Liver (tissue), 9 donors: ENCODE results near the gene LGALS9. TPM values are rescaled to one million over a fixed set of nuclear protein-coding genes. Genes with fewer than 3 reads are reported as not detected.
A peak's percentile ranks its signal among the peaks of the same experiment; 100 is the strongest.

Source experiments
- DNase-seq: peaks from one replicate; pipeline ENCODE4 v3.0.0-alpha.2; 2017; ENCODE audit warnings: low spot score
- H3K27ac ChIP-seq, 2 donors: one replicate each; pipeline ENCODE4 v1.7.0; 2013; ENCODE audit warnings: inconsistent platforms in 2 of 2, low read length in 2 of 2, control low read depth in 1 of 2, low read depth in 1 of 2, mild to moderate bottlenecking in 1 of 2
- H3K27me3 ChIP-seq, 4 donors: one replicate each; pipeline versions ENCODE4 v1.6.1 to v1.7.0; 2013; ENCODE audit warnings: low read length in 3 of 4, inconsistent platforms in 1 of 4, mild to moderate bottlenecking in 1 of 4, moderate library complexity in 1 of 4; ENCODE audit not compliant: control insufficient read depth in 4 of 4, insufficient read depth in 4 of 4
- H3K36me3 ChIP-seq, 4 donors: one replicate each; pipeline versions ENCODE4 v1.6.1 to v1.7.0; 2013; ENCODE audit warnings: low read length in 3 of 4, mild to moderate bottlenecking in 3 of 4, low read depth in 1 of 4, moderate library complexity in 1 of 4; ENCODE audit not compliant: control insufficient read depth in 4 of 4, insufficient read depth in 3 of 4
- H3K4me1 ChIP-seq, 4 donors: one replicate each; pipeline versions ENCODE4 v1.6.1 to v1.7.0; 2013; ENCODE audit warnings: low read length in 3 of 4, mild to moderate bottlenecking in 3 of 4, moderate library complexity in 1 of 4; ENCODE audit not compliant: control insufficient read depth in 4 of 4, insufficient read depth in 4 of 4
- H3K4me3 ChIP-seq, 3 donors: one replicate each; pipeline versions ENCODE4 v1.6.1 to v1.7.0; 2013; ENCODE audit warnings: low read length in 3 of 3, control low read depth in 1 of 3, low read depth in 1 of 3, mild to moderate bottlenecking in 1 of 3
- H3K9ac ChIP-seq, 2 donors: one replicate each; pipeline ENCODE4 v1.7.0; 2013; ENCODE audit warnings: low read length in 2 of 2, mild to moderate bottlenecking in 2 of 2, moderate library complexity in 2 of 2, control low read depth in 1 of 2, low read depth in 1 of 2
- H3K9me3 ChIP-seq, 4 donors: one replicate each; pipeline versions ENCODE4 v1.6.1 to v1.7.0; 2013; ENCODE audit warnings: low read length in 3 of 4; ENCODE audit not compliant: control insufficient read depth in 4 of 4
- CTCF ChIP-seq: fragments of 150-350 bp; IDR thresholded peaks from 2 replicates; pipeline ENCODE4 v1.5.1; 2017; ENCODE audit warnings: improper control_type of control experiment, low read depth, low read length; ENCODE audit not compliant: missing input control
- FOXA1 ChIP-seq: IDR thresholded peaks from 2 replicates; pipeline ENCODE4 v1.6.1; 2016; ENCODE audit warnings: antibody characterized with exemption
- GABPA ChIP-seq, 2 donors: IDR thresholded peaks in 1 of 2; conservative IDR thresholded peaks in 1 of 2; 2 replicates each; pipeline ENCODE4 v1.6.1; 2016; ENCODE audit warnings: antibody characterized with exemption in 2 of 2, mild to moderate bottlenecking in 1 of 2, moderate library complexity in 1 of 2
- HNF4G ChIP-seq: IDR thresholded peaks from 2 replicates; pipeline ENCODE4 v1.6.1; 2016; ENCODE audit warnings: antibody characterized with exemption
- JUND ChIP-seq, 2 donors: IDR thresholded peaks; 2 replicates each; pipeline ENCODE4 v1.6.1; 2016; ENCODE audit warnings: antibody characterized with exemption in 2 of 2
- RAD21 ChIP-seq, 2 donors: IDR thresholded peaks; 2 replicates each; pipeline ENCODE4 v1.6.1; 2016; ENCODE audit warnings: antibody characterized with exemption in 2 of 2, mild to moderate bottlenecking in 2 of 2
- REST ChIP-seq: IDR thresholded peaks from 2 replicates; pipeline ENCODE4 v1.6.1; 2016; ENCODE audit warnings: antibody characterized with exemption, mild to moderate bottlenecking
- RXRA ChIP-seq, 2 donors: IDR thresholded peaks; 2 replicates each; pipeline ENCODE4 v1.6.1; 2017 to 2018; ENCODE audit warnings: antibody characterized with exemption in 2 of 2, mild to moderate bottlenecking in 1 of 2
- SP1 ChIP-seq: IDR thresholded peaks from 2 replicates; pipeline ENCODE4 v1.6.1; 2018; ENCODE audit warnings: antibody characterized with exemption, mild to moderate bottlenecking
- TAF1 ChIP-seq: conservative IDR thresholded peaks from 2 replicates; pipeline ENCODE4 v1.6.1; 2016; ENCODE audit warnings: antibody characterized with exemption, mild to moderate bottlenecking
- YY1 ChIP-seq: IDR thresholded peaks from 2 replicates; pipeline ENCODE4 v1.6.1; 2016; ENCODE audit warnings: antibody characterized with exemption, mild to moderate bottlenecking
- ZBTB33 ChIP-seq: IDR thresholded peaks from 2 replicates; pipeline ENCODE4 v1.6.1; 2016; ENCODE audit warnings: antibody characterized with exemption
- WGBS: extraction: QIAGEN DNeasy Blood & Tissue Kit; methylation state at CpG from one replicate; pipeline ENCODE4 v1.1.7; 2013; 5-methylcytosine and 5-hydroxymethylcytosine counted together
- polyA plus RNA-seq, 2 donors: library from polyadenylated mRNA; stranded (reverse) in 1 of 2; unstranded in 1 of 2; fragments of 200-250 nt in 1 of 2; fragments of >200 nt in 1 of 2; fragmentation: Nextera tagmentation in 1 of 2; extraction: Ambion mirVana in 1 of 2; gene quantifications; one replicate each; pipeline versions ENCODE4 v1.2.1 to v1.2.3, GENCODE V29; 2013 to 2015
- total RNA-seq, 2 donors: library from RNA; depleted of rRNA; stranded (reverse); fragments of >200 nt; gene quantifications; one replicate each; pipeline ENCODE4 v1.2.3, GENCODE V29; 2014
- donor health status: healthy.
- donor health status: healthy.
- donor health status: healthy.
- donor health status: healthy.
- donor health status: healthy.

Gene LGALS9
- total and polyA plus RNA-seq, 4 donors: 6.1 to 24.7 (median 13.5) TPM

DNA sequence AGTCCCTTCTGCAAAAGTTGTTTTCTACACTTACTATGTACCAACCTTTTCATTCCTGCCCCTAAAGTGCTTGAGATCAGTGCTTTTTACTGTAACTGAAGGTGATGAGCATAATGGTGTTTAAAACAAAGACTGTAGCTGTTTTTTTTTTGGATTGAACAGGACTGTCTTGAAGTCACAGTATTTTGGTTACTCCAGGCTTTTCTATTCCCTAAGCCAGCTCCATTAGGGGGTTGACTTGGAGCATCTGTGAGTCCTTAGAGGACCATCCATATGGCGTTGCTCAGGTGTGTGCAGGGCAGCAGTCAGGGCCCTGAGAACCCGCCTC lies 29.0 kb upstream of the LGALS9 start:
- DNase-seq: no peak
- TF ChIP-seq CTCF: no peak
- no peak for TF ChIP-seq REST
- TF ChIP-seq GABPA (IDR thresholded peaks at IDR 0.05 in 1 of 2, conservative IDR thresholded peaks at IDR 0.05 in 1 of 2): no peak
- TF ChIP-seq YY1: no peak
- no peak for TF ChIP-seq RXRA (IDR thresholded peaks at IDR 0.05)
- TF ChIP-seq SP1: no peak
- no peak for TF ChIP-seq RAD21 (IDR thresholded peaks at IDR 0.05)
- no peak for TF ChIP-seq TAF1
- TF ChIP-seq FOXA1: no peak
- no peak for TF ChIP-seq ZBTB33
- no peak for TF ChIP-seq HNF4G
- no peak overlapping the region for H3K27ac ChIP-seq
- H3K4me1 ChIP-seq: no peaks in the 10 kb centered on the region
- no peak overlapping the region for H3K9ac ChIP-seq
- H3K4me3 ChIP-seq: no peak overlapping the region
- H3K36me3 ChIP-seq: peaks cover 0 to 17% (median 1%) of the 10 kb centered on the region in 4 donors
- no peaks in the 10 kb centered on the region for H3K9me3 ChIP-seq
- H3K27me3 ChIP-seq: no peaks in the 10 kb centered on the region
- WGBS: 78% methylated on average over 2 of the region's 2 CpGs

DNA sequence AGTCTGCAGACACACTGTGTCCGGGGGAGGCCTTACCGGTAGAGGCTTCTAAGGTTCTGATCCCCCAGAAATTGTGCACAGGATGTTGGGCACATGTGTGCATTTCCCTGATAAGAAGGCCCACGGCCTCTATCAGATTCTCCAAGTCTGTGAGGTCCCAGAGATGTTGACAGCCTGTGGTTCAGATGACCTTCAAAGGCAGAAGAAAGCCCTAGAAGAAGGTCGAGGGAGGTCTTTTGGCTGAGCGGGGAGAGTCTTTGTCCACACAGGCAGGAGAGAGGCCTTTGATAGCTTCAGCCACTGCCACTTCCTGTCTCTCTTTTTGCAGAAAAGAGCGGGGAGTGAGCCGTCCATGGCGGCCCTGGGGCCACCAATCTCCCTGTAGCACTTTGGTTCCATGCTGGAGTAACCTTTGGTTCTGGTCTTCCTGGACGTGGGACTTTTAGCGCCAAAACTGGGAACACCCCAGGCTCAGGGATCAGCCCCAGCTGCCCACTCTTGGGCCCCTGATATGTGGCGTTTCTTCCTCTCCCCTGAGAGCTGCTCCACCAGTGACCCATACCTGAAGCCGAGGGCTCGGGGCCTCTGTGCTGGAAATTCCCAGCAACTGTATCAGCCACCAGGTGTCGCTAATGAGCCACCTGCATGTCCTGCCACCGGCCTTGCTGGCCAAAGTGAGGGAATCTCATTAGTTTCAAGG lies 28.1 kb upstream of the LGALS9 start:
- peak; percentile 91 for DNase-seq
- TF ChIP-seq CTCF: peak; percentile 92
- no peak for TF ChIP-seq JUND (IDR thresholded peaks at IDR 0.05)
- TF ChIP-seq RAD21 (IDR thresholded peaks at IDR 0.05): peak; percentile 78 to 89
- Histone ChIP-seq H3K9me3 (no peaks in the 10 kb centered on the region), H3K27ac (no peak overlapping the region), H3K4me3 (no peak overlapping the region), H3K36me3 (peaks cover 0 to 22% (median 2%) of the 10 kb centered on the region in 4 donors), H3K27me3 (no peaks in the 10 kb centered on the region), H3K4me1 (no peaks in the 10 kb centered on the region), H3K9ac (no peak overlapping the region)
- WGBS: 46% methylated on average over 15 of the region's 15 CpGs
